Astrocyte of the spinal cord (primary cell): Measurements from ENCODE around the gene SPOCK1.

Source experiments
- DNase-seq: peaks from one replicate; pipeline ENCODE4 v3.0.0; 2011; ENCODE audit warnings: low read depth, low spot score
- H3K4me3 ChIP-seq: 2 replicates; pipeline ENCODE4 v1.5.1; 2011; ENCODE audit warnings: low read depth, mild to moderate bottlenecking, low read length, moderate library complexity
- in situ Hi-C: cut with HindIII; loops from 2 replicates; pipeline ENCODE4 v1.10.0; 2017; ENCODE audit warnings: low sequenced_read_pairs
- TF ChIP-seq, protein P1 (sequence below): IDR thresholded peaks from 2 replicates; pipeline ENCODE4 v1.5.1; 2012; ENCODE audit warnings: low read depth, mild to moderate bottlenecking, low read length, inconsistent platforms

Gene SPOCK1

DNA sequence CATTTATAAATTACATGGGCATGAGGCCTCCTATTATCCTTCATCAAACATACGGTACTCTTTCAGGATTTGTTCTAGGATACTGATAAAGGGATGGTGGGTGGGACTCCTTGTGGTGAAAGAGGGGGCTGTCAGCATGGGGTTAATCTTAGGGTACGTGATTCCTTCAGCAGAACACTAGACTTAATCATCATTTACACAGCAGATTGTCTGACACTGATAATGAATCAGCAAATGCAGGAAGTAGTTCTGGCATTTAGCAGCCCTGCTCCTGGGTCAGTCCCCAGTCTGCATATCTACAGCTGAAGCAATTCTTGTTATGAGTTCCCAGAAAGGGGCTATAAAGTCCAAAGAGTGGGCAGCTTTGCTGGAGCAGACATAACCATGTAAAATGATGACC is 384.6 kb downstream of the SPOCK1 start:
- in situ Hi-C loops, result no loop called here
- no peak for DNase-seq
- TF ChIP-seq, protein P1, sequence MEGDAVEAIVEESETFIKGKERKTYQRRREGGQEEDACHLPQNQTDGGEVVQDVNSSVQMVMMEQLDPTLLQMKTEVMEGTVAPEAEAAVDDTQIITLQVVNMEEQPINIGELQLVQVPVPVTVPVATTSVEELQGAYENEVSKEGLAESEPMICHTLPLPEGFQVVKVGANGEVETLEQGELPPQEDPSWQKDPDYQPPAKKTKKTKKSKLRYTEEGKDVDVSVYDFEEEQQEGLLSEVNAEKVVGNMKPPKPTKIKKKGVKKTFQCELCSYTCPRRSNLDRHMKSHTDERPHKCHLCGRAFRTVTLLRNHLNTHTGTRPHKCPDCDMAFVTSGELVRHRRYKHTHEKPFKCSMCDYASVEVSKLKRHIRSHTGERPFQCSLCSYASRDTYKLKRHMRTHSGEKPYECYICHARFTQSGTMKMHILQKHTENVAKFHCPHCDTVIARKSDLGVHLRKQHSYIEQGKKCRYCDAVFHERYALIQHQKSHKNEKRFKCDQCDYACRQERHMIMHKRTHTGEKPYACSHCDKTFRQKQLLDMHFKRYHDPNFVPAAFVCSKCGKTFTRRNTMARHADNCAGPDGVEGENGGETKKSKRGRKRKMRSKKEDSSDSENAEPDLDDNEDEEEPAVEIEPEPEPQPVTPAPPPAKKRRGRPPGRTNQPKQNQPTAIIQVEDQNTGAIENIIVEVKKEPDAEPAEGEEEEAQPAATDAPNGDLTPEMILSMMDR, result no peak
- H3K4me3 ChIP-seq, result no peak overlapping the region

DNA sequence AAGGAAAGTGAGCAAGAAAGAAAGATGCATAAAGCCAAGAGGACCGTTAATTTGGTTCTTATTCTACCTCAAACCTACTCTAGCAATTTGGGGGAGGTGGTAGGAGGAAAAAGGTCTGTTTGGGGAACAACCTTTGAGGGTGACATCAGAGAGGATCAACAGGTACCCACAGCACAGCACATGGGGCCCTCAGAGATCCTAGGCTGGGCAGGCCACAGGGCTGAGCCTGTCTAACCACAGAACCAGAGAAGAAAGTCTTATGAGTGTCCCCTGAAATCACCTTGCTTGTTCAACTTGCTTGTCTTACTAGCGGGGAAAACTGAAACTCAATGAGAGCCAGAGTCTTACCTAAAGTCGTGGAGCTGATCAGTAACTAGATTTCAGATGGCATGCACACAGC is 385.2 kb downstream of the SPOCK1 start:
- H3K4me3 ChIP-seq, result no peak overlapping the region
- DNase-seq, result no peak
- in situ Hi-C loops, result no loop called here
- TF ChIP-seq, protein P1, result no peak

GRCh38 chr5:137113161-137113560 is 386.0 kb downstream of the SPOCK1 start:
- no peak for DNase-seq
- in situ Hi-C loops, result no loop called here
- TF ChIP-seq, protein P1, result no peak
- H3K4me3 ChIP-seq, result no peak overlapping the region

GRCh38 chr5:137105351-137106035 is 393.6 kb downstream of the SPOCK1 start:
- no peak for DNase-seq
- TF ChIP-seq, protein P1, result no peak
- no peak overlapping the region for H3K4me3 ChIP-seq
- in situ Hi-C loops, result no loop called here

- in situ Hi-C loops, result no loop called here
- no peak for DNase-seq
- H3K4me3 ChIP-seq, result no peak overlapping the region
- TF ChIP-seq, protein P1, result no peak
These were observed 397.6 kb downstream of the SPOCK1 start for GRCh38 chr5:137101544-137101943.

DNA sequence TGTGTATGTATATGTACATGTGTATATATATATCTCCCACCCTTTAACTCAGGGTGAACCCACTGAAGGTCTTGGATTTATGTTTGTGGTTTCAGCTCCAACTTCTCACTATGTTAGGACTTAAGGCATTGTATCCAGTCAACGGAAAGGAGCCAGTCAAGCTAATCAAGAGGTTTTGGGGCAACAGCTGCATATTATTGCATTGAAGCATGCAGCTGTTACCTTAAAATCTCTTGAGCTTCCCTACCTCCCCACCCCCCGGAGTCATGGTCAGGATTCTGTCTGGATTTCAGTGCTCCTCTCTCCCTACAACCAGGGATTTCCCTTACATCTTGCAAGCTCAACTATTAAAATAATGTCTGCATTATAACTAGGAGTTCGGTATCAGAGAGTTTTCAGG is 399.5 kb downstream of the SPOCK1 start:
- no peak overlapping the region for H3K4me3 ChIP-seq
- DNase-seq, result no peak
- in situ Hi-C loops, result no loop called here
- TF ChIP-seq, protein P1, result no peak
